H9 (cell line): ENCODE measurements around the gene BCKDHA. TPM values are rescaled to one million over a fixed set of nuclear protein-coding genes. Genes with fewer than 3 reads are reported as not detected.

Experiments
- DNase-seq: peaks from one replicate; pipeline ENCODE4 v3.0.0-alpha.2; 2017
- H2AFZ ChIP-seq: one replicate; pipeline ENCODE4 v1.6.1; 2013; ENCODE audit warnings: mild to moderate bottlenecking, low read length, control low read depth, moderate library complexity
- H2AK5ac ChIP-seq: 2 replicates; pipeline ENCODE4 v1.6.1; 2013; ENCODE audit warnings: low read length, control low read depth, mixed read lengths; ENCODE audit not compliant: insufficient read length
- H2BK120ac ChIP-seq: one replicate; pipeline ENCODE4 v1.6.1; 2013; ENCODE audit warnings: low read depth, mild to moderate bottlenecking, low read length, control low read depth, inconsistent platforms; ENCODE audit not compliant: poor library complexity, severe bottlenecking
- H2BK12ac ChIP-seq: 2 replicates; pipeline ENCODE4 v1.6.1; 2013; ENCODE audit warnings: low read length, control low read depth, mixed read lengths, low read depth; ENCODE audit not compliant: insufficient read length
- H2BK15ac ChIP-seq: 2 replicates; pipeline ENCODE4 v1.6.1; 2013; ENCODE audit warnings: low read depth, low read length, control low read depth
- H2BK20ac ChIP-seq: one replicate; pipeline ENCODE4 v1.6.1; 2013; ENCODE audit warnings: low read depth, mild to moderate bottlenecking, low read length, control low read depth, inconsistent platforms; ENCODE audit not compliant: poor library complexity, severe bottlenecking
- H2BK5ac ChIP-seq: 2 replicates; pipeline ENCODE4 v1.6.1; 2013; ENCODE audit warnings: low read length, control low read depth, mixed read lengths; ENCODE audit not compliant: insufficient read length
- H3K14ac ChIP-seq: 2 replicates; pipeline ENCODE4 v1.6.1; 2013; ENCODE audit warnings: low read length, control low read depth; ENCODE audit not compliant: insufficient read depth
- H3K18ac ChIP-seq: 2 replicates; pipeline ENCODE4 v1.6.1; 2013; ENCODE audit warnings: low read depth, mild to moderate bottlenecking, mixed read lengths, low read length, control low read depth; ENCODE audit not compliant: insufficient read length
- H3K23ac ChIP-seq: 2 replicates; pipeline ENCODE4 v1.6.1; 2013; ENCODE audit warnings: low read length, control low read depth, mixed read lengths, low read depth; ENCODE audit not compliant: insufficient read length
- H3K23me2 ChIP-seq: 2 replicates; pipeline ENCODE4 v1.6.1; 2013; ENCODE audit warnings: low read depth, mild to moderate bottlenecking, mixed read lengths, low read length, control low read depth; ENCODE audit not compliant: insufficient read length, poor library complexity, severe bottlenecking
- H3K27ac ChIP-seq: 2 replicates; pipeline ENCODE4 v1.5.1; 2013; ENCODE audit warnings: low read length, control low read depth, mixed read lengths, low read depth; ENCODE audit not compliant: insufficient read length
- H3K27me3 ChIP-seq: 2 replicates; pipeline ENCODE4 v1.6.1; 2013; ENCODE audit warnings: low read length, control low read depth, inconsistent platforms; ENCODE audit not compliant: insufficient read depth
- H3K4ac ChIP-seq: 2 replicates; pipeline ENCODE4 v1.6.1; 2013; ENCODE audit warnings: low read depth, mild to moderate bottlenecking, control low read depth, inconsistent platforms, low read length, moderate library complexity
- H3K4me1 ChIP-seq: 2 replicates; pipeline ENCODE4 v1.6.1; 2013; ENCODE audit warnings: low read length, control low read depth, inconsistent platforms; ENCODE audit not compliant: insufficient read depth
- H3K4me2 ChIP-seq: 2 replicates; pipeline ENCODE4 v1.6.1; 2013; ENCODE audit warnings: low read length, control low read depth, mixed read lengths; ENCODE audit not compliant: insufficient read length, insufficient read depth
- H3K56ac ChIP-seq: 2 replicates; pipeline ENCODE4 v1.6.1; 2013; ENCODE audit warnings: low read depth, mild to moderate bottlenecking, mixed read lengths, low read length, control low read depth; ENCODE audit not compliant: insufficient read length
- H3K79me1 ChIP-seq: 2 replicates; pipeline ENCODE4 v1.6.1; 2013; ENCODE audit warnings: low read depth, mild to moderate bottlenecking, moderate library complexity, low read length, control low read depth, inconsistent platforms; ENCODE audit not compliant: insufficient read depth, poor library complexity, severe bottlenecking
- H3K79me2 ChIP-seq: 2 replicates; pipeline ENCODE4 v1.6.1; 2013; ENCODE audit warnings: low read length, control low read depth, inconsistent platforms; ENCODE audit not compliant: insufficient read depth
- H3K9ac ChIP-seq: 2 replicates; pipeline ENCODE4 v1.6.1; 2013; ENCODE audit warnings: low read length, control low read depth, mixed read lengths; ENCODE audit not compliant: insufficient read length; ENCODE audit errors: extremely low read depth
- H3K9me3 ChIP-seq: one replicate; pipeline ENCODE4 v1.6.1; 2013; ENCODE audit warnings: low read depth, low read length, inconsistent platforms; ENCODE audit not compliant: control insufficient read depth
- H3T11ph ChIP-seq: one replicate; pipeline ENCODE4 v1.6.1; 2013; ENCODE audit warnings: mild to moderate bottlenecking, low read length, control low read depth, inconsistent platforms
- H4K20me1 ChIP-seq: one replicate; pipeline ENCODE4 v1.6.1; 2013; ENCODE audit not compliant: control insufficient read depth, insufficient read length, insufficient read depth
- H4K5ac ChIP-seq: 2 replicates; pipeline ENCODE4 v1.6.1; 2013; ENCODE audit warnings: low read depth, mild to moderate bottlenecking, mixed read lengths, low read length, control low read depth; ENCODE audit not compliant: insufficient read length
- H4K8ac ChIP-seq: replicated peaks from 2 replicates; pipeline ENCODE4 v1.6.1; 2013; ENCODE audit warnings: low read length, control low read depth, mixed read lengths, low read depth; ENCODE audit not compliant: insufficient read length
- H4K91ac ChIP-seq: 2 replicates; pipeline ENCODE4 v1.6.1; 2013; ENCODE audit warnings: low read depth, mild to moderate bottlenecking, moderate library complexity, mixed read lengths, low read length, control low read depth; ENCODE audit not compliant: insufficient read length
- H3K27ac Mint-ChIP-seq, 3 experiments: 2 replicates in 2 of 3; 3 replicates in 1 of 3; pipeline ENCODE4 v1.8.0; 2020 to 2021; ENCODE audit warnings: mixed read lengths in 3 of 3, mild to moderate bottlenecking in 1 of 3, moderate library complexity in 1 of 3
- H3K27me3 Mint-ChIP-seq: 2 replicates; pipeline ENCODE4 v1.8.0; 2021; ENCODE audit warnings: low read depth, mild to moderate bottlenecking, moderate library complexity, mixed read lengths
- H3K36me3 Mint-ChIP-seq, 3 experiments: 2 replicates in 2 of 3; 3 replicates in 1 of 3; pipeline ENCODE4 v1.8.0; 2020 to 2021; ENCODE audit warnings: low read depth in 3 of 3, mixed read lengths in 3 of 3; ENCODE audit not compliant: insufficient read depth in 1 of 3
- H3K4me1 Mint-ChIP-seq, 2 experiments: 2 replicates each; pipeline ENCODE4 v1.8.0; 2020; ENCODE audit warnings: mixed read lengths in 2 of 2
- H3K4me3 Mint-ChIP-seq, 2 experiments: 2 replicates in 1 of 2; 3 replicates in 1 of 2; pipeline ENCODE4 v1.8.0; 2020 to 2021; ENCODE audit warnings: mild to moderate bottlenecking in 2 of 2, mixed read lengths in 2 of 2, moderate library complexity in 1 of 2
- H3K9me3 Mint-ChIP-seq, 2 experiments: 2 replicates in 1 of 2; 3 replicates in 1 of 2; pipeline ENCODE4 v1.8.0; 2020; ENCODE audit warnings: mild to moderate bottlenecking in 2 of 2, mixed read lengths in 2 of 2, moderate library complexity in 1 of 2
- WGBS: extraction: QIAGEN DNeasy Blood & Tissue Kit; methylation state at CpG from one replicate; pipeline ENCODE4 v1.1.7; 2013; ENCODE audit warnings: missing lambda C conversion rate, low lambda C conversion rate, mixed read lengths; ENCODE audit not compliant: insufficient read length; ENCODE audit errors: extremely low coverage; 5-methylcytosine and 5-hydroxymethylcytosine counted together
- total RNA-seq: library from RNA; stranded (reverse); gene quantifications from 2 replicates; pipeline ENCODE4 v1.2.1, GENCODE V29; 2021
- TF ChIP-seq, protein P1 (sequence below): fragments of 200-600 bp; sonication (generic); conservative IDR thresholded peaks from 3 replicates; pipeline ENCODE4 v1.8.0; 2021; ENCODE audit warnings: antibody characterized with exemption, mild to moderate bottlenecking

Gene BCKDHA
- total RNA-seq, 1 experiment from 2014 or later: 21.1 TPM

DNA sequence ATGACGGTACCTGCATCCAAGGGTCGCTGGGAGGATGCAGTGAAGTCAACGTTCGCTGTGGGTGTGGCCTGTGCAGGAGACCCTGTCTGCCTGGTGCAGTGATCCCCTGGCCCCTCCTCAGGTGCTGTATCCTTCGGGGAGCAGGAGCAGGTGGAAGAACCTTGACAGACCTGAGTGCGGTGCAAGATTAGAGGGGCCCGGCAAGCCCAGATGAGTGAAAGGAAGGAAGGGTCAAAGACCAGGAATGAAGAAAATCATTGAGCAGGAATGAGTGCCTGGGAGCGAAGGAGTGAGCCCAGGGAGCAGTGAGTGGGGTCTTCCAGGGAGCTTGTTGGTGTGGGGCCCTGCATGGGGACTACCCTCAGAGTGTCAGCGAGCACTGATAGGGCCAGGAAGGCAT lies 16.8 kb downstream of the BCKDHA start:
- Mint-ChIP-seq H3K4me3 (no peak overlapping the region), H3K9me3 (no peaks in the 10 kb centered on the region), H3K36me3 (peaks cover 8 to 35% (median 33%) of the 10 kb centered on the region in 3 experiments), H3K27ac (peak overlapping the region in 1 of 3 experiments; percentile 63; a peak in 2 of 7 replicates), H3K4me1 (peaks cover 0 to under 1% of the 10 kb centered on the region in 2 experiments; a peak in 2 of 4 replicates), H3K27me3 (no peaks in the 10 kb centered on the region; the same call in 1 of the 2 replicates)
- no peak overlapping the region for H3K27ac ChIP-seq
- H2BK120ac ChIP-seq: no peak overlapping the region
- no peak overlapping the region for H3K4me2 ChIP-seq
- H2AFZ ChIP-seq: no peak overlapping the region
- H2BK12ac ChIP-seq: no peak overlapping the region
- no peak overlapping the region for H3K23ac ChIP-seq
- no peak overlapping the region for H4K5ac ChIP-seq
- H3K27me3 ChIP-seq: no peaks in the 10 kb centered on the region
- TF ChIP-seq, protein P1, sequence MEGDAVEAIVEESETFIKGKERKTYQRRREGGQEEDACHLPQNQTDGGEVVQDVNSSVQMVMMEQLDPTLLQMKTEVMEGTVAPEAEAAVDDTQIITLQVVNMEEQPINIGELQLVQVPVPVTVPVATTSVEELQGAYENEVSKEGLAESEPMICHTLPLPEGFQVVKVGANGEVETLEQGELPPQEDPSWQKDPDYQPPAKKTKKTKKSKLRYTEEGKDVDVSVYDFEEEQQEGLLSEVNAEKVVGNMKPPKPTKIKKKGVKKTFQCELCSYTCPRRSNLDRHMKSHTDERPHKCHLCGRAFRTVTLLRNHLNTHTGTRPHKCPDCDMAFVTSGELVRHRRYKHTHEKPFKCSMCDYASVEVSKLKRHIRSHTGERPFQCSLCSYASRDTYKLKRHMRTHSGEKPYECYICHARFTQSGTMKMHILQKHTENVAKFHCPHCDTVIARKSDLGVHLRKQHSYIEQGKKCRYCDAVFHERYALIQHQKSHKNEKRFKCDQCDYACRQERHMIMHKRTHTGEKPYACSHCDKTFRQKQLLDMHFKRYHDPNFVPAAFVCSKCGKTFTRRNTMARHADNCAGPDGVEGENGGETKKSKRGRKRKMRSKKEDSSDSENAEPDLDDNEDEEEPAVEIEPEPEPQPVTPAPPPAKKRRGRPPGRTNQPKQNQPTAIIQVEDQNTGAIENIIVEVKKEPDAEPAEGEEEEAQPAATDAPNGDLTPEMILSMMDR: no peak
- H2BK20ac ChIP-seq: no peak overlapping the region
- no peaks in the 10 kb centered on the region for H3K9me3 ChIP-seq
- no peak for DNase-seq
- H3K14ac ChIP-seq: no peak overlapping the region
- H2BK15ac ChIP-seq: no peak overlapping the region
- peaks cover 4% of the 10 kb centered on the region for H3K23me2 ChIP-seq
- no peak overlapping the region for H3K9ac ChIP-seq
- no peak overlapping the region for H2AK5ac ChIP-seq
- H3K79me1 ChIP-seq: no peaks in the 10 kb centered on the region
- H3T11ph ChIP-seq: no peak overlapping the region
- no peak overlapping the region for H3K4ac ChIP-seq
- no peak overlapping the region for H3K56ac ChIP-seq
- H3K79me2 ChIP-seq: no peaks in the 10 kb centered on the region
- H2BK5ac ChIP-seq: no peak overlapping the region
- H4K91ac ChIP-seq: no peak overlapping the region
- no peaks in the 10 kb centered on the region for H4K20me1 ChIP-seq
- WGBS: no CpG with 5 or more reads among the region's 9 CpGs
- no peak overlapping the region for H3K18ac ChIP-seq
- no peak overlapping the region for H4K8ac ChIP-seq
- no peaks in the 10 kb centered on the region for H3K4me1 ChIP-seq
